NCI-H524 treated with DMSO at 0.1 percent for 48 hours (cell line): ENCODE data around the gene RAET1L.
A peak's percentile ranks its signal among the peaks of the same experiment; 100 is the strongest.
"Not testable (repeated sequence)": the region's sequence is repeated elsewhere in the genome, so short reads cannot be mapped to it uniquely, and the experiment has no call there.

Source experiments
- DNase-seq: peaks from one replicate; lab custom pipeline; 2025; lab: John Stamatoyannopoulos, UW

The RAET1L gene

DNA sequence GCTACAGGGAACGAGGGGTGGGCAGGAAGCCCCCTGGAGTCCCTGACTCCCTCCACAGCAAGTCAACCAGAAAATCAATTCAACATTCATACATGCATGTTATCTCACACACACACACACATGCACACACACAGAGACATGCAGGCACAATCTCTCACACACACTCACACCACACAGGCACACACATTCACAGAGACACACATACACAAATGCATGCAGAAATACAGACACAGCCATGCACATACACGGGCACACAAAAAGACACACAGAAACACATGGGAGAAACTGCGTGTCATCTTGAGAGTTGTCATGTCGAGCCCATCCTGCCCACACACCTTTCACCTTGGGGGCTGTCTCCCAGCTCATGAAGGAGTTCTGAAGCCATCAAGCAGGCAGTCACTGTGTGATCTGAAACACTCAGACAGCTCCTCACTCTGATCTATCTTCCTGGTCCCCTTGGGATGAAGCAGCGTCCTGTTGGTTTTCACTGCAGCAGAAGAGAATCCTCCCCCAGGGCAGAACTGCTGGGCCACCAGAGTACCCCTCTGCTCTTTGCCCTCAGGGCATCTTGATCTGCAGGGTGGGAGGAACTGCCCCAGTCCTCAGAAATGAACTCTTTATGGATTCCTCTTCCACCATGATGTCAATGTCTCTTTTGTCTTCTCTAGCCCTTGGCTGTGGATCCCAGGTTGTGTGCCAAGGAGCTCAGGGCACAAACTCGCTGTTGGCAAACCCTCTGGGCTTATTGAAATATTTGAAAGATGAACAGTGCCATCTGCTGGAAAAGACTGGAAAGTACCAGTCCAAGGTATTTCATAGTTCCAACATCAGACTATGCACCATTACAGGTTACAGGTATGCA, 8.8 kb downstream of the RAET1L start:
- DNase-seq = no peak

DNA sequence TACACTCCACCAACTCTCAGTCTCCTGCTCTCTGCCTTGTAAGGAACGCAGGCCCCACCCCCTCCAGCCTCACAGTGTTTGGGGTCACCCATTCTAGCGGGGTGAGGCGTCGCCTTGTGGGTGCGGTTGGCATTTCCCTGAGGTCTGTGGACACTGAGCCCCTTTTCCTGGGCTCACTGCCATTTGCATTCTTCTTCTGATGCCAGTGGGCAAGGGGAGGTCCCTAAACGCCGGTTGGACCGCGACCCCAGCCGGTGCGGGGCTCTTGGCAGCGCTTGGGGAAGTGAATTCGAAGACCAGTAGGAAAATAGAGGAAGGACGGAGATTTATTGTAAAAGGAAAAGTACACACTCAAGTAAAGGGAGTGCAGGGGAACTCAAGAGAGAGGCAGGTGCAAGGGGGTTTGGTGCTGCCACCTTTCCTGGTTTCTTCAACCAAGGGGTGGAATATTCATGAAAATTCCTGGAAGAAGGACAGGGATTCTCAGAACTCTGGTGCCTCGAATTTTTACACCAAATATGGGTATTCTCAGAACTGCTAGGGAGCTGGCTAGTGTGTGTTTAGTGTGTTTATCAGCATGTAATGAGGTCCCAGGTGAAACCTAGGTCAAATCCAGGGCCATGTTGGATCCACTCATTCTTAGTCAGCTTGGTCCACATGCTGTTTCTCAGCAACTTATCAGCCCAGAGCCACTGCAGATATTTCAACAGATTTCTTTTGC, 9.9 kb downstream of the RAET1L start:
- DNase-seq = not testable (repeated sequence)

DNA sequence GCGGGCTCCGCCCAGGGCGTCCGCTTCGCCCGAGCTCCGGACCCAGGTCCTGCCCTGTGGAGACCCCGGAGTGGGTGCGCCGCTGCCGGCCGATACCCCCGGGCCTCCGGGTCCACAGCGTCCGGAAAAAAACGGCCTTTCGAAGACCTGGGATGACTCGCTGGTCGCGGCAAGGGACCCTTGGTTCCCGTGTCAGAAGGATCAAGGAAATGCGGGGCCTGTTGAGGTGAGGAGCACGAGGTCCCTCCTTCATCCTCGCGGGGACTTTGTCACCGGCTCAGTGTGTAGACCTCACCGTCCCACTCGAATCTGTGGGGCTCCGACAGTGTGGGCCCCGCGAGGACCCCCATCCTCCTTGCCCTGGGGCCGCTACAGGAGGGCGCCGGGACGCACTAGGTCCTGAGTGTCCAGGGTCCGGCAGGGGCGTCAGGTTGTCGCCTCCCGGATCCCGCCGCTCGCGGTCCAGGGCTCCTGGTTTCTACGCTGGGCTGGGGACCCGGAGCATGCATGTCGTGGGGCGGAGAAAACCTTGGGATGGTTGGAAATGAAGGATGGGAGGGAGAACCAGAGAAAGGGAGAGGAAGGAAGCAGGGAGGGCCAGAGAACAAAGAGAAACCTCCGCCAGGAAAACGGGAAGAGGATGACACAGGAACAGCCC, 10.6 kb downstream of the RAET1L start:
- DNase-seq = not testable (repeated sequence)

DNA sequence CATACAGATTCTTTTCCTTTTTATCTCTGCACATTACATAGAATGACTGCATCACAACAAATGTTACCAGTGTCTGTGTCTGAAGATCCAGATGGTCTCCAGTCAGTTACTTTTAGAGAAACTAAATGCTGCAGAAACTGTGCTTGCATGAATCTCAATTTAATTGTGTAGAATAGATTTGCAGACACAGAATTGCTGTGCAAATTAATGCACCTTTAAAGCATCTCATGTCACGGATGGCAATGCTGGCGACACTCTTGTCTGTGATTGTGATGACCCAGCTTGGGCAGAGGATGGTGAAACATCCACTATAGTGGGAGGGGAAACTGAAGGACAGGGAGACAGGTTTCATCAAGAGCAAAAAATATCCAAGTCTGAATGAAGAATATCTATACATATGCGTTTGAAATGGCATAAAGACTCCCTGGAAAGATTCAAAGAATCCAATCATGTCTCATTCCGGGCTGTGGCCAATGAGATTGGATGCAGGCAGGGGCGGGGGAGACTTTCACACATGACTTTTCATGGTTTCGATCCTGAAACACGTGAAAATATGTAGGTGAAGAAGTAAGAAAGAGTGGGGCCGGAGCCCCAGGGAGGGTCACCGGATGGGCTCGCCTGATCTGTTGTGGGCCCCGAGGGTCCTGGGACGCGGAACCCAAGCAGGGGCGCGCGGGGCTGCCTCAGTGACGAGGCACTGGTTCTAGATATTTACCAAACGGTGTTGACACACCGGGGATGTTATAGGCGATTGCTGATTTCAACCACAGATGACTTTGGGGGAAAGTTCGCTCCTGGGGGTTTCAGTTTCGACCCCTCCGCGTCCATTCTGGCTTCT, 11.3 kb downstream of the RAET1L start:
- not testable (repeated sequence) for DNase-seq

DNA sequence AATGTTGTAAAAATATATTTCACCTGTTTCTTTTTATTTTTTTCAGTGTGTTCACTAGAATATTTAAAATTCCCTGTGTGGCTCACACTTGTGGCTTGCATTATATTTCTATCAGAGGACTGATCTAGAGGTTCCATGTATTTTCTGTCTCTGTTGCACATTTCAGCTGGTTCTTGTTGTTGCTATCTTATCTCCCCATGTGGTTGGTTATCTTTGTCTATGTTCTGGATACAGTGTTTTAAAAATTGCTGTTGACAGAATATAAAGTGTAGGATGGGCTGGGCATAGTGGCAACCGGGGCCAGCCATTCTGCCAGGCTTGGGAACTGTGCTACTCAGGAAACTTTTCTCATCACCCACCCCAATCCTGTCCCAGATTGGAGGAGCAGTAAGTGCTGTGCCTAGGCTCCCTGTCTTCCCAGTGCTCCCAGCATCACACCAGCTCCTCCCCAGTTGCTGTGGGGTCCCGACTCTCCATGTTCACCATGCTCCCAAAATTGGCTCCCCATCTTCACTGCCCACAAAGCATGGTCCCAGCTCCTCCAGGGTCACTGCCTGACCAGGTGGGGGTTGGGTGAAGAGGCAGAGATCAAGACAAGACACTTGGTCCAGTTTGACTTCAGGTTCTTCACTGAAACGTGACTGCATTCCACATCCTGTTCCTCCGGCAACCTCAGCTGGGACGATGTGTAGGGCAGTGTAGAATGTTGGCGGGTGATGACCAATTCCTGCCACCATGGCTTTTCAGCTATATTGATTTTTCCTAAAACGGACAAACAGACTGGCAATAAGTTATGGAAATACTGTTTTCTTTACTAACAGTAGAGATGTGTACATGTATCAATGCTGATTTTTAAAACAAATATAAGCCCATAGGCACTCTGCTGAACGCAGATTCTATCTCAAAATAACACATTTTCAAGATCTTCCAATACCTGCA, 12.2 kb downstream of the RAET1L start:
- not testable (repeated sequence) for DNase-seq

DNA sequence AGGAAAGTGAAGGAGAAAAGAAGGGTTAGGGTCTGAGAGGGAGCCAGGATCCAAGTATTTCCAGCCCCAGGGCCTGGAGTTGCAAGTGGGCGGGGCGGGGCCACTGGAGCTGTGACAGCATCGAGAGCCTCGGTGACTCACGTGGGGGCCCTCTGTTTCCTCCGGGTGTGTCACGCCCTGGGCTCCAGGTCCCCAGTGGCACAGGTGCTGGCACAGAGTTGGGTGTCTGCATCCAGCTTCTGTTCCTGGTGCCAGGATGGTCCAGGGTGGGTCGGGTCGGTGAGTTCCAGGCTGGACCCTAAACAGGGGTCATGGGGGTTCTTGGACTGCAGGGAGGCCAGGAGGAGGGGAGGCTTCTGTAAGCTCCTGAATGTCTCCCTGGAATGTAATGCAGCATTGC, 16.7 kb downstream of the RAET1L start:
- DNase-seq = no peak

DNA sequence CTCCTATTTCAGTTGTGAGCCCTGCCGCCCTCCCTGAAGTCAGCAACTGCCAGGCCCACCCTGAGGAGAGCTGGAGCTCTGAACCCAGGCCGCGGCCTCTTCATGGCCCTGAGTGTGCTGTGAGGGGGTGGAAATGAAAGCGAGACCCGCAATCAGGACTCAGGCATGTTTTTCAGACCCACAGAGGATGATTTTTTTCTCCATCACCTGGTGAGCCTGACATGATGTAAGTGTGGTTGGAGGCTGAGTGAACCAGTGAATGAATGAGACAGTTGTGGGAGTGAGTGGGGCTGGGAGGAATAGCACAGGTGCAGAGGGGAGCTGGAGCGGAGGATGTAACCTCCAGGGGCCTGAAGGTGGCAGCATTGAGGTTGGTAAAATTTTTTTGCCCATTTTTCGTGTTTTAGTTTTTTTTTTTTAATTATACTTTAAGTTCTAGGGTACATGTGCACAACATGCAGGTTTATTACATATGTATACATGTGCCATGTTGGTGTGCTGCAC, 18.3 kb downstream of the RAET1L start:
- no peak for DNase-seq

DNA sequence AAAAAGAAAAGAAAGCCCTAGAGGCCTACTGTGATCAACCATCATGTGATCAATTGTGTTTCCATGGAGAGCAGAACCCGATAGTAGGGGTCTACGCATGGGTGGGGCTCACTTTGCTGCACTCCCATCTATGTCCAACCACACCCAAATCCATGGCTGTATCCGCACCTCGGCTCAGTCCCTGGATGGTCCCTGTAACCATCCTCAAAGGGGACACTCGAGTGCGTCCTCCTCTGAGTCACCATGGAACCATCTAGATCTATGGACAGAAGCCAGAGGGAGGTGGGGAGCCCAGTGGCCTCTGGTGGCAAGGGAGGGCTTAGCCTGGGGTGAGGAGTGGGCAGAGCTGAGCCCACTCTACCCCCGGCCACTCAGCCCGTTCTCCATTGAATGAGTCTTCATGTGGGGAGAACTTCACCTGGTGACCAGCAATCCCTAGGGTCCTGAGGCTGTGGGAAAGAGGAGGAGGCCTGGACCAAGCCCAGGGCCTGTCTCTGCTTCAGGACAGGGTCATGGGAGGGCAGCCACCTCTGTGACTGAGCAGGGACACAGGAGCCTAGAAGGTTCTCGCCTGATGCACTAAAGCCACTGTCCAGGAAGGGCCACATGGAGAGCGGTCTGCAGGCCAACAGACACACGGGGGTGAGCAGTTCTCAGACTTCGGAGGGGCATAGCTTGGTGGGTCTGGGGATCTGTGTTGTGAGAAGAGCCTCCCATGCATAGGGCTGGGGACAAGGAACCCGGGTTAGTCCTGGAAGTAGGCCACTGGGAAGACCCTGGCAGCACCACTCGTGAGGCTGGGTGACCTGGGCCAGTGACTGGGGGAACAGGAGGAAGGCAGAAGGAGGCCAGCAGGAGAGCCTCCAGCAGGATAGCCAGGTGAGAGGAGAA, 19.3 kb downstream of the RAET1L start:
- no peak for DNase-seq

DNA sequence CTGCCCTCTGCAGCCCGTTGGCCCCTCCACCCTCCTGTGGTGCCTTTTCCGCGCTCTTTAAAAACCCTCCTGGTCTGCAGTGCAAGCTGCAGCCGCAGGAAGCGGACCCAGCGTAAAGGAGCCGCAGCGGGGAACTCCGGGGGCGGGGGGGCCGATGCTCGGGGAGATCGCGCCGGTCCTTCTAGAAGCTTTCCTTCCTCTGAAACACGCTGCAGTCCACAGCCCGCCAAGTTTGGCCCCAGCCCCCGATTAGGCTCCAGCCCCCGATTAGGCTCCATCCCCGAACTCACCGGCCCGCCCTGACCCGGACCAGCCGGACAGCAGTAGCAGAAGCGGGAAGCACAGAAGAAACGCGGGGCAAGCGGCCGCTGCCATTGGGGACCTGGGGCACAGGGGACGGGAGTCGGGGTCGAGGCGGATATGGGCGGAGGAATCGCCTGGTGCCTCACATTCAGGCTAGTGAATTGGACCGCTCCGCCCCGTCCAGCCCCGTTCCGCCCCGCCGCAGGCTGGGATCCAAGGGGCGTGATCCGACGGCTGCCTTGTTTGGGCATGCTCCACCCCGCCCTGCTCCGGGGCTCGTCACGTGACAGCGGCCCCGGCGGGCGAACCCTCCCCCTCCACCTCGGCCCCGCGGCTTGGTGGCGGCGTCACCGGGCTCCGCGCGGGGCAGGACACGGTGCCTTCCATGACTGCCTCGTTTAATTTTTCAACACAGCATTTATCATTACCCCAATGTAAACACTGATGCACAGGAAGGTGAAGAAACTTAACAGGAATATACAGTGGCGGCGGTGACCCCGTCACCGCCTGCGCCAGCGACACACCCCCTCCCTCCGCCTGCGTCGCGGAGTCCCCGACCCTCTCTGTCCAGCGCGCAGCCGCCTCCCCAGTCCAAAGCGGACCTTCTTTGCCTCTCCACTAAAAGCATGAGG, 20.3 kb downstream of the RAET1L start:
- DNase-seq = peak; percentile 77

DNA sequence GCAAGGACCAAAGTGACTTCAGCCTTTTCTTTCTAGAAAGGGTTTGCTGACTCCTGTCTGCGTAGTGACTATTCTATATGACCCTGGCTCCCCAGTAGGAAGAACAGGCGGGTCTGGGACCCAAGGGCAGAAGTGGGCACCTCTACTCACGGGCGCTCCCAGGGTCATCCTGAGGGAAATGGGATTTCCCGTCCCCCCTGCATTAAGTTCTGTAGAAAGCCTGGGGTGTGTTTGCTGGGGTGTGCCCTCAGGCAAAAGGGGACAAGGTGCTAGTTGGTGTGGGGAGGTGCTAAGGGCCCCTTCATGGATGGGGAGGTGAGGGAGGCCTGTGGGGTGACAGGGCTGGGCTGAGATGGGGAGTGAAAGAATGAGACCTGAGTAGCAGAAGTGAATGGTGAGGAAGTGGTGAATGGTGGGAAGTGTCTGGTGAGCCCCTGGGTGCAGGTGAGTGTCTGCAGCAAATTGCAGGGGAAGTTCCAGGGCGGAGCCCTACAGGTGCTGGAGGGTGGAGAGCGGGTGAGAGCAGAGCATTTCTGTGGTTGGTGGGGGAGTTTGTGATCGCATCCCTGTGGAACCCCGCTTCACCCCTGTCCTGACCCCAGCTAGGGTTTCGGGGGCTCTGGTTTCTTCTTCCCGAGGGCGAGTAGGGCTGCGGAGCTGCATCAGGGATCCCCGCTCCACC, 21.1 kb downstream of the RAET1L start:
- no peak for DNase-seq

DNA sequence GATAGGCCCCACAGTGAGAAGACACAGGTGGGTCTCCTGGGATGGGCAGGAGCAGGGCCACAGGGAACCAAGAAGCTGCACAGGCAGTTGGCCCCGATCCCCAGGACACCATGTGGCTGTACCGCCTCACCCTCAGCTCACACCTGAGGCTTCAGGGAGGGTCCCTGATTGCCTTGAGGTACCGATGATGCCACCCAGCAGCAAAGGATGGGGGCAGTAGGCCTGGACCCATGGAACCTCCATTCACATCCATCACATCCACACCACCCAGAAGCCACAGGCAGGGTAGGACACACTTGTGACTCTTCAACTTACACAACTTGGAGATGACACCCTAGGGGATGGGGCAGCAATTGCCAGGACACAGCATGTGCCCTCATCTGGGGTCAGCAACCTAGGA, 21.7 kb downstream of the RAET1L start:
- not testable (repeated sequence) for DNase-seq

DNA sequence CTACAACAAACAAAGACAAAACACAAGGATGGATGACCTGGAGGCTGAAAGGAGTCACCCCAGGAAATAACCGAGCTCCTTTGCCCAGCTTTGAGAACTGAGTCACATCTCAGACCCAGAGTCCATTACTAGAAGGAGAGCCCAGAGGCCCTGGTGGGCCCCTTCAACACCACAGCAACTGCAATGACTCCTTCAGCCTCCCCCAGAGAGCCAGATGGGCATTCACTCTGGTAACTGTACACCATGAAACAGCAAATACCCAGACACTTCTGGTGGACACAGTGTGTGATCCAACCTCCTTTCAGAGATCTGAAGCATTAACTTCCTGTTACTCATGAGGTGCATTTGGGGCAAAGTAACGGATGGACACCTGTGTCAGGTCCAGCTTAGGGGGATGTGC, 22.6 kb downstream of the RAET1L start:
- no peak for DNase-seq

DNA sequence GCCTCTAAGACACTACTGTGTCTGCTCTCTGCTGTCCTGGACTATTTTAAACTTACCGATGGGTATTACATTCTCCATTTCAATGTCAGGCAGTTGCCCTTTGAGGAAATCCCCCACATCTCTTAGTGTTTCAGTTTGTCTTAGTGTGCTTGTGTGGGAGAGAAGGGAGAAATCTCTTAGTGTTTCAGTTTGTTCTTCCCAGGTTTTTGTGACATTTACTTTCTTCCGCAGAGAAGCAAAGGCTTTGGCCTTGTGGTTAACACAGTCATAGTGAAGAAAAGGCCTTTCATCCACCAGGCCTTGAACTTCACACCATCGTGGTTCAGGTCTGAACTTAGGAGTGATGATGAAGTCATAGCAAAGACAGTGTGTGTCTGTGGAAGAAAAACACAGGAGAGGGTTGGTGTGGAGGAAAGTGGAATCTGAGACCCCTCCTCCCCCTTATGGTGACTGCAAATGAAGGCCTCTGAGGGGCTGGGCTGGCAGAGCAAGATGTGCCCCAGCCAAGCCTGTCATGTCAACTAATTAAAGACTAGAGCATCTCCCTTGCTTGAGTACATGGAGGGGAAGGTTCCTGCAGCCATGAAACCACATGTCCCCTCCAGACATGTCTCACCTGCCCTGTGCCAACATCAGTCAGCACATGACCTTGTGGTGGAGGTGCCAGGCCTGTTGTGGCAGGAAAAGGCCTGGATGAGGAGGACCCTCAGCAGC, 23.9 kb downstream of the RAET1L start:
- DNase-seq = no peak

DNA sequence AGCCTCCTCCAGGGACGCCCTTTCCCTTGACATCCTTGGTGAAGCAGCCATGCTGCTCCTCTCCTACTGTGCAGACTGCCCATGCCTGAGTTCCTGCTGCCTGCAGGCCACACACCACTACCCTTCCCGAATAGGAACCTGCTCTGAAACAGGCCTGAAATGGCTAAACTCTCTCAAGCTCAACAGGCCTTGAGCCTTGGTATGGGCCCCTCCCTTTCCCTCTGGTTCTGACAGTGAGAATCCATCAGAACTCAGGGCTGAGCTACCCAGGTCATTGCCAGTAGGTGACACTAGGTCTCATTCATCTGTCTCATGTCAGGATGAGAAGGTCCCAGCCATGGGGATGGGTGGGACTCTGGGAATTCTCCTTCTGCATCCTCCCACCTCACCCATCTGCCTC, 25.7 kb downstream of the RAET1L start:
- no peak for DNase-seq

DNA sequence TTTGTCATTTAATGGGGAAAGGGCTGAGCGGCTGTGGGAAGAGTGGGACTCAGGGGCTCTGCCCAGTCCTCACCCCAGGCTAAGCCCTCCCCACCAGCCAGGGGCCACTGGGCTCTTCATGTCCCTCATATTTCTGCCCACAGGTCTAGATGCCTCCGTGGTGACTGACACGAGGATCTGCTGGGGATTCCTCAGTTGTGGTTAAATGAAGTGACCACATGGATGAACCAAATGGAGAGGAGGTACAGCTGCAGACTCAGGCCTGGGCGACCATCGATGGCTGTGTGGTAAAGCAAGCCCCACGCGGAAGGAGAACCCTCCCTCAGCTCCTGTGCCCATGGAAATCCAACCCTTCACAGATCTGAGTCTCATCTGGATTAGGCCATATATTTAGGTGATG, 29.4 kb downstream of the RAET1L start:
- no peak for DNase-seq

DNA sequence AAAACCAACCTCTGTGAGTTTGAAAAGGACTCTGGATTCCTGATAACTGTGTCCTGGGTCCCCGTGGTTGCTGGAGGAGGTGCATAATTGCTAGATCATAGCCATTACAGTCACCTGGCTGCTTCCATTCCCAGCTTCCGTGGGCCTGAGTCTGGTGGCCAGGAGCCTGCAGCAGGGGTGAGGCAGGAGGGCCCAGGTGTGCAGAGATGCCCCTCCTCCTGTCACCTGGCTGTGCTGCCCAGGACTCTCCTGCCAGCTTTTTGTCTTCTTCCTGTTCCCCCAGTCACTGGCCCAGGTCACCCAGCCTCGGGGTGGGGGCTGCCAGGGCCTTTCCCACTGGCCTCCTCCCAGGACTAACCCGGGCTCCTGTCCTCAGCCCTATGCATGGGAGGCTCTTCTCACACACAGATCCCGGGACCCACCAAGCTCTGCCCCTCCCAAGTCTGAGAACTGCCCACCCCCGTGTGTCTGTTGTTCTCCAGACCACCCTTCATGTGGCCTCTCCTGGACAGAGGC, 30.0 kb downstream of the RAET1L start:
- DNase-seq = no peak

DNA sequence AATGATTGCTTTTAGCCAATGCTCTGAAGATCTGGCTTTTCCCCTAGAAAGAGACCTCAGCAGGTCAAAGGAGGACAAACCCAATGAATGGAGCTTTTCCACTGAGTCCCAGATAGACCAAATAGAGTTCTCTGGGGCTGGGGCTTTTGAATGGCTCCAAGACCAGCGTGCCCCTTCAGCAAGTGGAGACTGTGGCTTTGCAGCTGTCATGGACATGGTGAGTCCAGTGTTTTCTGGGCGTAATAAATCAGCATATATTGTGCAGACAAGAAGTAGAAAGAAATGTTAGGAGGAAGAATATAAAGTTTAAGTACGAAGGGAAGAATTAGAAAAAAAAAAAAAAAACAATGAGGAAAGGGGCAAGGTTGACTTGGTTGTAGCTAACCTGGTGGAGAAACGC, 33.5 kb downstream of the RAET1L start:
- DNase-seq = no peak
